Dermis microvascular lymphatic vessel endothelial cell (primary cell): ENCODE measurements around the gene EVI2B. TPM values are rescaled to one million over a fixed set of nuclear protein-coding genes. Genes with fewer than 3 reads are reported as not detected.
"Not testable (repeated sequence)": the region's sequence is repeated elsewhere in the genome, so short reads cannot be mapped to it uniquely, and the experiment has no call there.

Experiments used
- DNase-seq, 2 donors: peaks; one replicate each; pipeline versions ENCODE4 v3.0.0 to v3.0.0-alpha.2; 2010; ENCODE audit warnings: low read depth in 2 of 2
- total RNA-seq: library from RNA; depleted of rRNA; stranded (reverse); fragments of >200 nt; gene quantifications from 2 replicates; pipeline ENCODE4 v1.2.1, GENCODE V29; 2014

The EVI2B gene
- total RNA-seq, 1 donor from 2014 or later: 0.13 TPM

DNA sequence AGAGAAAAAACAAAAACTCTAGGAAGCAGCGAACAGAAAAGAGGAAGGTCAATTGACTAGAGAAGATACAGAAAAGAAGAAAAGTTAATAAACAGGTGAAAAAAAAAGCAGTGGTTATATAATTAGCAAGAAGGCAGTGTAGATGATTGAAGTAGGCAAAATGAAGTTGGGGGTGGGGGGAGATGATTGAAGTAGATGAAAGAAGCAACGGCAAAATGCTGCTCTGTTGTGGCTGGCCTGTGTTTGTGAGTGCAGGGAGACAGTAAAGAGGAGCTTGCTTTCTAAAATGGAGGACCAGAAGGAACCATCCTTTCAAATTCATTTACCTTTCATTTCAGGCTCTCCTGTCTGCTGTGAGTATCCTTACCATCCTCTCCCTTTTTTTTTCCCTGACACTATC is 3.6 kb downstream of the EVI2B start:
- no peak for DNase-seq

DNA sequence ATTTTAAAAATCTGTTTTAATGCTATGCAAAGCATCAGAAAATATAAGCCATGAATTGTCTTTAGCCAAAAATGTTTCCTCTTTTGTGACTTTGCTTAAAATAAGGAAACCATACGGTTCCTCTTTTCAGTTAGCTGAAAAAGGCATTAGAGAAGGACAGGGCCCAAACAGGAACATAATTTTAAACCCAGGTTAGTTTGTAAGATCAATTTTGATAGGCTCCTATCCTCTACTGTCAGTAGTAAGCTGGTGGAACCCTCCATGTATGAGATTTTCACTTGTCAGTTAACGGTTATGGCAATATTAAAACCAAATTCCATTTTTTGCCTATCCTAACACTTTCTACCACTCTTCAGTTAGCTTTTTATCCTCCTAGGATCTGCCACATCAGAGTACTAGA is 4.3 kb downstream of the EVI2B start:
- DNase-seq: no peak

DNA sequence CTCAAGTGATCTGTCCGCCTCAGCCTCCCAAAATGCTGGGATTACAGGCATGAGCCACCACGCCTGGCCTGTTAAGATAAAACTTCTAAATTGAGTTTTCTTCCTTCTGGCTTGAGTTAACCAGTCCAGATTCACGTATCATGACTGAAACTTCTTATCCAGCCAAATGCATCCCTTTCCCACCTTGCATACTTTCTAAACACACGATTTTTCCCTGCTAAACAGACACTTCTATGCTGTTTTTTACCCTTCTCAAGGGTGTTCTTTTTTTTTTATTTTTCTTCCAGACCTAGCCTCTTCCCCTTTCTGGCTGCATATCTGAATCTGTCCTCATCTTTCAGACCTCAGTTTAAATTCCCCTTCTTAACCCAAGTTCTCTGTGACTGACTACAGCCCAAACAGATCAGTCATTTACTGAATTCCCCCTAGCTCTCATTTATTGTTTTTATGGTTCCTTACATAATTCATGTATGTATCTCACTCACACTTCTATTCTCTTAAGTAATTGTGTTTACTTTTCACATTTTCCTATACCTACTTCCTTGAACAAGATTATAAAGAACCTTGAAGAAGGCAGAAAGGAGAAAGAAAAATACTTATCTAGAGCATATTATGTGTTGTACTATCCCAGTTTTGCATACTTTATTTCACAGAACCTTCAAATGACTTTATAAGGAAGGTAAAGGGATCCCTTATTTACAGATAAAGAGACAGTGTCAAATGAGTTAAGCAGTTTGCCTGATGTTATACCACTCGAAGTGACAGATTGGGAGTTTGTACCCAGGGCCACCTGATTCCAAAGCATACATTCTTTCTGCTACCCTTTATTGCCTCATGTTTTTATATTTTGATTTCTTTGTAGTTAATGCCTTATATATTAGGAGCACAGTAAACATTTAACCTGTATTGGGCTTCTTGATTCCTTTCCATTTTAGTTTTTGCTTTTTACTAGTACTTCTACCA is 5.2 kb downstream of the EVI2B start:
- DNase-seq: no peak

DNA sequence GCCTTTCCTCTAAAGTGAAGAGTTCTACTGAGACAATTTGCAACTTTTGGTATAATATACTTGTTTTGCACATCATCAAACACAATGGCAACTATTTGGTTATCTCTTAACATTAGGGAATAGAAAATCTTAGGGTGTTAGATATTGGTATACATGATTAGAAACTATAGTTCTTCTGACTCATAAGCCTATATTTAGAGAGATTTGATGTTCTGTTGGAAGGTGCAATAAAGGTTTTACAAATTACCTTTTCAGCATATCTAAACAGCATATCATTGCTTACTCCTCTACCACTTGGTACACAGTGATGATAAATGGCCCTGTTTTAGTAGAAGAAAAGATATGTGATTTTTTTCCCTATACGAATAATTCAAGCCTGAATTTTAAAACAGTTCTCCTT is 6.2 kb downstream of the EVI2B start:
- no peak for DNase-seq

GRCh38 chr17:31299624-31300023 is 14.2 kb downstream of the EVI2B start:
- no peak for DNase-seq

GRCh38 chr17:31297090-31297489 is 16.8 kb downstream of the EVI2B start, which contains the start of gene OMG:
OMG (minus strand) TSS chr17:31297239; CDS start chr17:31296331, 908 bp downstream.
- no peak for DNase-seq

DNA sequence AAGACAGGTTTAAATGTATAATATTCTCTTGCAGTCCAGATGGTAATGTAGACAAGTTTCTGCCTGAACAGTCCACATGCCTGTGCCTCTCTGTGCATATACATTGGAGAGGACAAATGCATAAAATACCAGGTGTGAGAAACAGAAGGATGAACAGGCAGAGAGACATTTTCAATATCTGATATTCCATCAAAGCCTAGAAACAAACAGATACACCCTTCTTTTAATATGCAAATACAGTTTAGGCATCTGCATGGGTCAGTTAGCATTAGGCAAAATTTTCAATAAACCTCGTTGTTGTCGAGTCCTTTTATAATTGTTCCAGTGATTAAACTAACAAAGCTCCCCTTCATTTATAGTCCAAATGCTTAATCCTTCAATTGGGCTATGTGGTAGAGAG is 17.7 kb downstream of the EVI2B start:
- no peak for DNase-seq

DNA sequence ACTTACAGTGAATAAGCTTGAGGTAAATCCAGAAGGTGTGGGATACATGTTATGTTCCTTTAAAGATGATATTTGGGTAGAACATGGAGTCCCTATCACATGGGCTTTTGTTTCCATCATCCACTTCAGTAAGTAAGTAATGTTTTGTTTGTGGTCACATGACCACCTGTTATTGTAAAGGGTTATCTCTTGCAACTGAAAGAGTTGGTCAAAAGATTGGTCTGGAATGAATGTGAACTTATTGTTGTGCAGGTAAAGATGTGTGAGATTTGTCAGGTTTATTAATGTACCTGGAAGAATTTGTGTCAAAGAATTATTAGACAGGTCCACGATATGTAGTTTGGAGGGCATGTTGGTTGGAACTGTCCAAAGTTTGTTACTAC is 18.4 kb downstream of the EVI2B start:
- DNase-seq: no peak

DNA sequence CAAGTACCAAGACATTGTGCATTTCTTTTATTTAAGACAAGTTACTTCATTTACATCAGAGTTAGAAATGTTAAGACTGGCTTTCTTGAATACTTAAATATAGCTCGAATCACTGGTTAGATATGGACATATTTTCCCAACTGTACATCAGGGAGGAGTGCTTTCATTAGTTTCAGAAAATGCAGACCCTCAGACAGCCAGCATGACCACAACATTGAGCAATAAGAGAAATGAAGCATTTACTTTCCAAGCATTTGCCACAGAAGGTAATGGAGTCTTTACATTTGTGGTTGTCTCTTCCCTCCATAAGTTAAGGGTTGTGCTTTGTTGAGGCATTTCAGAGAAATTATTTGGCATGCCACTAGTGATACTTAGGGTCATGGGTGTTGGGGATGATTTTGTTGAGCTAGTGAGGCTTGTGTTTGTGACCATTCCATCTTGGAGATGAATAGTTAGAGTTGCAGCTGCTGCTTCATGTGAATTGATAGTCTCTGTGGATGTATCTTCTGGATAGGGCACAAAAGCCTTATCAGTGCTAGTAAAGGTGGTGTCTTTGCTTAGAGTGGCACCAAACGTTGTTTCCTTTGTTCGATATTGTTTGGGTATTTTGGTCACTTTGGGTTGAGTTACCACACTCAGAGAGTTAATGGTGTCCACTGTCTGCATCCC is 18.9 kb downstream of the EVI2B start:
- DNase-seq: no peak

- no peak for DNase-seq
These were observed 19.6 kb downstream of the EVI2B start for GRCh38 chr17:31294231-31294630.

DNA sequence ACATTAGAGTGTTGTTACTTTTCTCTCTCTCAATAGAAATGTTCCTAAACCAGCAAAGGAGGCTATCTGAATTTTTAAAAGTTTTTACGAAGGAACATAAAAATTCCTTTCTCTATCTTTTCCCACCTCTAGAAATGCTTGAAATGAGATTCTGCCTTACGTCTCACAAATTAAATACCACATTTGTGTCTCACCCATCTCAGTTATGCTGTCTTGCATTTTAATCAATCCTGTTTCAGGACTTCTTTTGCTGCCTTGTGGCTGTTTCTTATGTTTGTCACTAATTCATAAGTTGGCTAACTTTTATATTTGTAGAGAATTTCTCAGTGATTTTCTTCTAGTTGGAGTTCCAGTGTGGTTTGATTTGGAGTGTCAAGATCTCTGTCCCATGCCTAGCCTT is 20.3 kb downstream of the EVI2B start:
- DNase-seq: no peak

DNA sequence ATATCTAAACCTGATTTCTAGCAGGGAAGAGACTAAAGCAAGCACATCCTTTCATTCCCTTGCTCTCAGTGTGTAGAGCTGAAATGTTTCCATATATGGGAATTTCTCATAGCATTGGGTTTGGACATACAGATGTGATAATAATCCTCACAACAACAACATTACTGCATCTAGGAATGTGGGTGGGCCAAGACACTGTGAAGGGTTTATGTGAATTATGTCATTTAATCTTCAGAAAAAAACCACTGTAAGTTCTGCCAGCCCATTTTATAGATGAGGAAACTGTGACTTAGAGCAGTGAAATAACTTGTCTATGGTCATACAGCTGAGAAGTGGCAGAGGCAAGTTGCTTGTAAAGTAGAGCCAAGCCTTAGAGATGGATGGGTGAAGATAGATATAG is 22.0 kb downstream of the EVI2B start:
- no peak for DNase-seq

GRCh38 chr17:31289790-31290189 is 24.1 kb downstream of the EVI2B start:
- no peak for DNase-seq

- not testable (repeated sequence) for DNase-seq
These were observed 25.9 kb downstream of the EVI2B start for GRCh38 chr17:31287932-31288331.

GRCh38 chr17:31286587-31286986 is 27.3 kb downstream of the EVI2B start:
- DNase-seq: no peak

DNA sequence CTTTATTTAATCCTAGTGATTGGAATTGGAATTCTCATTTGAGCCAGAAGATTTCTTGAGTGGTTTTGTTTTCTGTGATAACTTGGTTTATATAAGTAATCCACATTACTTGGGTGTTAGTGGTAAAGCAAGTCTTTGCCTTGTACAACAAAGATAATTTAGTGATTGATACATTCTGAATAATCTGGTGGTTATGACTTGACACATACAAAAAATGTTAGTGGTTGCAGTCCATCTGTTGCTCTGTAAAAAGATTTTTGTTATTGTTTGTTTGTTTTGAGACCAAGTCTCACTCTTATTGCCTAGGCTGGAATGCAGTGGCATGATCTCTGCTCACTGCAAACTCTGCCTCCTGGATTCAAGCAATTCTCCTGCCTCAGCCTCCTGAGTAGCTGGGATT is 30.0 kb downstream of the EVI2B start:
- DNase-seq: no peak

GRCh38 chr17:31281061-31281460 is 32.8 kb downstream of the EVI2B start:
- no peak for DNase-seq

DNA sequence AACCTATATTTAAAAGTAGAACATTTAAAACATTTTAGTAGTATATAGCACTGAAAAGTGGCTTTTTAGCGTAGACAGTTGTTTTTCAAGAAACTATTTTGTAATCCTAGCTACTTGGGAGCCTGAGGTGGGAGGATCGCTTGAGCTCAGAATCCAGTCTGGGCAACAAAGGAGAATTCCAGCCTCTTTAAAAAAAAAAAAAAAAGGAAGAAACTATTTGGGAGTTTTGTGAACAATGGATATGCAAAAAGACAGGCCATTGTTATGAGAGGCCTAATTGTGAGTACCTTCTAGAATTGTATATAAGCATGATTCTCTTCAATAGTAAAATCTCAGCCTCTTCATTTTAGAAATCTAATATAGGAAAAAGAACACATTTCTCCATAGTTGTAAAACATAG is 34.5 kb downstream of the EVI2B start:
- no peak for DNase-seq

GRCh38 chr17:31275116-31275515 is 38.7 kb downstream of the EVI2B start:
- peak in 1 of 2 donors; percentile 18 for DNase-seq

GRCh38 chr17:31274252-31274651 is 39.6 kb downstream of the EVI2B start:
- peak; percentile 91 to 94 for DNase-seq

DNA sequence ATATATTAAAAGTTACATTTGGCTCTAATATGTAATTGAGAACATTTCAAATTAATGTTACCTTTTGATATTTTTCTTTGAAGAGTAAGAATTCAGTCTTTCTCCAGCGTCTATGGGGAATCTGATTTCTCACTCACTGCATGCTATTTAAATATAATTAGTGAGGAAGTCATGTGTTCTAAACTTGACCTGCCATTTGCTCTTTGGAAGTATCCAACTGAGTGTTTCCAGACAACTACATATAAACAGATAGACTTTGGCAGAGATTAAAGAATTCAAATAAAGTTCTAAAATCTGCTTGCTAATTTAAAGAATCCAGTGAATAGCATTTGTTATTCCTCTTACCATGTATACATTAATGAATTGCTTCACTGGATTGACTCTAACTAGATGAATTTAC is 40.3 kb downstream of the EVI2B start:
- DNase-seq: peak; percentile 51 to 73

GRCh38 chr17:31272803-31273202 is 41.1 kb downstream of the EVI2B start:
- no peak for DNase-seq

- DNase-seq: no peak
These were observed 41.6 kb downstream of the EVI2B start for GRCh38 chr17:31272236-31272635.
